Panc1 (cell line): ENCODE results near the gene TMEM184A.

Experiments
- CTCF ChIP-seq: fragments of 450-650 bp; IDR thresholded peaks from 2 replicates; pipeline ENCODE4 v1.5.1; 2017; ENCODE audit warnings: mild to moderate bottlenecking
- POLR2AphosphoS5 ChIP-seq: IDR thresholded peaks from 2 replicates; pipeline ENCODE4 v1.6.1; 2012; ENCODE audit warnings: mild to moderate bottlenecking, low read depth, low read length, moderate library complexity
- SIN3A ChIP-seq: IDR thresholded peaks from 2 replicates; pipeline ENCODE4 v1.6.1; 2012; ENCODE audit warnings: low read depth, mild to moderate bottlenecking, low read length, moderate library complexity, borderline replicate concordance; ENCODE audit not compliant: insufficient read depth
- TCF7L2 ChIP-seq: IDR thresholded peaks from 2 replicates; pipeline ENCODE4 v1.6.1; 2011; ENCODE audit warnings: mild to moderate bottlenecking, low read depth, low read length, inconsistent platforms
- TF ChIP-seq, protein P1 (sequence below), 2 experiments: IDR thresholded peaks; 2 replicates each; pipeline ENCODE4 v1.6.1; 2011 to 2012; ENCODE audit warnings: low read depth in 2 of 2, control low read depth in 1 of 2, low read length in 1 of 2, mild to moderate bottlenecking in 1 of 2, moderate library complexity in 1 of 2; ENCODE audit not compliant: insufficient read depth in 1 of 2

DNA sequence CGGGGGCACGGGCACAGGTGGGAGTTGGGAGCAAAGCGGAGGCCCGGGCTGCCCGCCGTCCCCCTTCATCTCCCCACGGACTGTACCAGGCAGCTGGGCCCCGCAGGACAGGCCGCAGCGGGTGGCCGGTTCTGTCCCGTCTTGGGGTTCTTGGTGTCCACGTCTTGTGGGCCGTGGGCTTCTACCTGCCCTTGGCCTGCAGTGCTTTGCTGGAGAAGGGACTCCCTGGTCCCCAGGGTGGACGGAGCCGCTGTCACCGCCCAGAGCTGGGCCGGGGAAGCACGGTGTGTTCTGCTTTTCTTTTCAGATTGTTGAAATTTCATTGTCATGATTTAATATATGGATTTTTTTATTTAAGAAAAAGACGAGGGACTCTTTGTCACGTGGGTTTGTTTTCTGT is 13.7 kb downstream of the TMEM184A start:
- no peak for TF ChIP-seq SIN3A
- TF ChIP-seq CTCF = no peak
- TF ChIP-seq, protein P1, sequence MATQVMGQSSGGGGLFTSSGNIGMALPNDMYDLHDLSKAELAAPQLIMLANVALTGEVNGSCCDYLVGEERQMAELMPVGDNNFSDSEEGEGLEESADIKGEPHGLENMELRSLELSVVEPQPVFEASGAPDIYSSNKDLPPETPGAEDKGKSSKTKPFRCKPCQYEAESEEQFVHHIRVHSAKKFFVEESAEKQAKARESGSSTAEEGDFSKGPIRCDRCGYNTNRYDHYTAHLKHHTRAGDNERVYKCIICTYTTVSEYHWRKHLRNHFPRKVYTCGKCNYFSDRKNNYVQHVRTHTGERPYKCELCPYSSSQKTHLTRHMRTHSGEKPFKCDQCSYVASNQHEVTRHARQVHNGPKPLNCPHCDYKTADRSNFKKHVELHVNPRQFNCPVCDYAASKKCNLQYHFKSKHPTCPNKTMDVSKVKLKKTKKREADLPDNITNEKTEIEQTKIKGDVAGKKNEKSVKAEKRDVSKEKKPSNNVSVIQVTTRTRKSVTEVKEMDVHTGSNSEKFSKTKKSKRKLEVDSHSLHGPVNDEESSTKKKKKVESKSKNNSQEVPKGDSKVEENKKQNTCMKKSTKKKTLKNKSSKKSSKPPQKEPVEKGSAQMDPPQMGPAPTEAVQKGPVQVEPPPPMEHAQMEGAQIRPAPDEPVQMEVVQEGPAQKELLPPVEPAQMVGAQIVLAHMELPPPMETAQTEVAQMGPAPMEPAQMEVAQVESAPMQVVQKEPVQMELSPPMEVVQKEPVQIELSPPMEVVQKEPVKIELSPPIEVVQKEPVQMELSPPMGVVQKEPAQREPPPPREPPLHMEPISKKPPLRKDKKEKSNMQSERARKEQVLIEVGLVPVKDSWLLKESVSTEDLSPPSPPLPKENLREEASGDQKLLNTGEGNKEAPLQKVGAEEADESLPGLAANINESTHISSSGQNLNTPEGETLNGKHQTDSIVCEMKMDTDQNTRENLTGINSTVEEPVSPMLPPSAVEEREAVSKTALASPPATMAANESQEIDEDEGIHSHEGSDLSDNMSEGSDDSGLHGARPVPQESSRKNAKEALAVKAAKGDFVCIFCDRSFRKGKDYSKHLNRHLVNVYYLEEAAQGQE (IDR thresholded peaks at IDR 0.05; ENCODE audit: insufficient read depth in 1 of 2, low read depth in 2 of 2, low read length in 1 of 2) = no peak
- no peak for TF ChIP-seq POLR2AphosphoS5
- TF ChIP-seq TCF7L2 = no peak
